ENCODE results near the gene MAJIN. TPM values are rescaled to one million over a fixed set of nuclear protein-coding genes. Genes with fewer than 3 reads are reported as not detected.
"Not testable (repeated sequence)": the region's sequence is repeated elsewhere in the genome, so short reads cannot be mapped to it uniquely, and the experiment has no call there.

Gene MAJIN
- total and polyA plus RNA-seq, 2 experiments from 2014 or later = not detected

DNA sequence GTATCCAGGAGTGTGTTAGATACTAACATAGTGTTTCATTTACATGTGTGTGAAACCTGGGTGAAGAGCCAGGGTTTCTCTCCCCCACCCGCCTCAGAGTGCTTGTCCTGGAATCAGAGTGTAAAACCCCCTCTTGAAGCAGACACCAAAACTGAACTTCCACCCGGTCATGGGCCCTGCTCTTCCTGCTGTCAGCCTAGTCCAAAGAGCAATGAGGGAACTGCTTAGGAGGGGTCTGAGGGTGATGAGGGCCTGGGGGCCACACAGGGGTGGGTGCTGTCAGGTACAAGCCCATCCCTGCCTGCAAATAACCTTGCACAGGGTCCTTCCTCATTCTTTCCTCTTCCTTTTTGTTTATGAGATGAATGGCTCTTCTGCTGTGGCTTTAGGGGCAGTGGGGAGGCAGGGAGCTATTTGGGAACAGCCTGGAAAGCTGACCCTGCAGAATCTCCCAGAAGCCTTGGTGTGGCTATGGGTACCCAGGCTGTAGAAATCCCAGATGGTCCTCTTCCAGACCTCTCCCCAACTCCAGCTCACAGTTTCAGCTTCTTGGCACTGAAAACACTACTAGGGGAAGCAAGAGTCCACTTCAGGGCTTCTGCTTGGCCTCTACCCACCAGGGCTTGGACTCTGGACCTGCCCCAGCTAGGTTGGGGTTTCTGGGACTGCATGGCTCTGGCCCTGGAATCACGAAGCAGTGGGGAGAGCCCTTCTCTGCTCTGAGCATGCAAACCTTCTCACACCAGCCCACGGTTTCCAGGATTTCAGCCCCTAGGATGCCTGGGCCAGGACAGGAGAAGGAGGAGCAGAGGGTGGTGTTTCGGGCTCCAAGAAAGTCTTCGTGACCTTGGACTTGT is 16.3 kb upstream of the MAJIN start:
- WGBS (ENCODE audit: low lambda C conversion rate, missing lambda C conversion rate) = 78% methylated on average over 6 of the region's 6 CpGs
- H2AFZ ChIP-seq = no peak overlapping the region
- no peak for DNase-seq (ENCODE audit: low spot score)

GRCh38 chr11:64983339-64983738 is 11.4 kb upstream of the MAJIN start:
- H3K27me3 ChIP-seq; H3K4me2 ChIP-seq; DNase-seq (ENCODE audit: low spot score); H3K4me3 ChIP-seq; H3K9me3 ChIP-seq (ENCODE audit: low read depth); H3K9me2 ChIP-seq (replicated peaks; ENCODE audit: insufficient read depth); H3K4me1 ChIP-seq (ENCODE audit: insufficient read depth); H3K36me3 ChIP-seq (replicated peaks; ENCODE audit: insufficient read depth, low read depth); H2AFZ ChIP-seq; H3K27ac ChIP-seq; H3K79me2 ChIP-seq; H4K20me1 ChIP-seq (ENCODE audit: insufficient read depth, poor library complexity, severe bottlenecking): not testable (repeated sequence)
- WGBS (ENCODE audit: low lambda C conversion rate, missing lambda C conversion rate) = 73% methylated on average over 4 of the region's 5 CpGs

More for the DNA sequence above, 16.3 kb upstream of the MAJIN start:
- no peak overlapping the region for H3K4me3 ChIP-seq
- H3K79me2 ChIP-seq = no peaks in the 10 kb centered on the region
- H3K27me3 ChIP-seq = no peaks in the 10 kb centered on the region
- H4K20me1 ChIP-seq (ENCODE audit: insufficient read depth, poor library complexity, severe bottlenecking) = no peaks in the 10 kb centered on the region
- no peaks in the 10 kb centered on the region for H3K9me2 ChIP-seq (replicated peaks; ENCODE audit: insufficient read depth)
- no peak for TF ChIP-seq EZH2phosphoT487 (IDR thresholded peaks at IDR 0.05; ENCODE audit: low read depth, severe bottlenecking, unreplicated experiment)
- TF ChIP-seq, protein P1, sequence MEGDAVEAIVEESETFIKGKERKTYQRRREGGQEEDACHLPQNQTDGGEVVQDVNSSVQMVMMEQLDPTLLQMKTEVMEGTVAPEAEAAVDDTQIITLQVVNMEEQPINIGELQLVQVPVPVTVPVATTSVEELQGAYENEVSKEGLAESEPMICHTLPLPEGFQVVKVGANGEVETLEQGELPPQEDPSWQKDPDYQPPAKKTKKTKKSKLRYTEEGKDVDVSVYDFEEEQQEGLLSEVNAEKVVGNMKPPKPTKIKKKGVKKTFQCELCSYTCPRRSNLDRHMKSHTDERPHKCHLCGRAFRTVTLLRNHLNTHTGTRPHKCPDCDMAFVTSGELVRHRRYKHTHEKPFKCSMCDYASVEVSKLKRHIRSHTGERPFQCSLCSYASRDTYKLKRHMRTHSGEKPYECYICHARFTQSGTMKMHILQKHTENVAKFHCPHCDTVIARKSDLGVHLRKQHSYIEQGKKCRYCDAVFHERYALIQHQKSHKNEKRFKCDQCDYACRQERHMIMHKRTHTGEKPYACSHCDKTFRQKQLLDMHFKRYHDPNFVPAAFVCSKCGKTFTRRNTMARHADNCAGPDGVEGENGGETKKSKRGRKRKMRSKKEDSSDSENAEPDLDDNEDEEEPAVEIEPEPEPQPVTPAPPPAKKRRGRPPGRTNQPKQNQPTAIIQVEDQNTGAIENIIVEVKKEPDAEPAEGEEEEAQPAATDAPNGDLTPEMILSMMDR (IDR thresholded peaks at IDR 0.05; ENCODE audit: poor library complexity) = no peak
- no peak for TF ChIP-seq EZH2 (IDR thresholded peaks at IDR 0.05; ENCODE audit: borderline replicate concordance)
- H3K36me3 ChIP-seq (replicated peaks; ENCODE audit: insufficient read depth, low read depth) = no peaks in the 10 kb centered on the region
- no peaks in the 10 kb centered on the region for H3K4me1 ChIP-seq (ENCODE audit: insufficient read depth)
- H3K27ac ChIP-seq = no peak overlapping the region
- H3K4me2 ChIP-seq = no peak overlapping the region
- H3K9me3 ChIP-seq (ENCODE audit: low read depth) = no peaks in the 10 kb centered on the region

DNA sequence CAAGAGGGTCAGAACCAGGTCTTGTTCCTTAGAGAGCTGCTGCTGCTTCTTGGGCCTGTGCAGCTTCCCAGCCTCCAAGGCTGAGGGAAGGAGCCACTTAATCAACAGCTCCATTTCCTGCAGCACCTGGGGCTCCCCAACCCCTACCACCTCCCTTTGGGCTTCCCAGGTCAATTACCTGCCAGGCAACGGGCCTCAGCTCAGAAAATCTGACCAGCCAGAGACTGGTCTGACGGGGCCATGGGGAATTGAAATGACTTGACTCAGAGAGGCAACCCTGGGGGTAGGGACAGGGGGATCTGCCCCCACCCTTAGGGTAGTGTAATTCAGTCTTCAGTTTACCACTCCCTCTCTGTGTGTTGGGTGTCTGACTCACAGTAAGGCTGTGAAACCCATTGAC is 4.7 kb upstream of the MAJIN start:
- no peaks in the 10 kb centered on the region for H4K20me1 ChIP-seq (ENCODE audit: insufficient read depth, poor library complexity, severe bottlenecking)
- H3K36me3 ChIP-seq (replicated peaks; ENCODE audit: insufficient read depth, low read depth) = no peaks in the 10 kb centered on the region
- H3K4me2 ChIP-seq = no peak overlapping the region
- TF ChIP-seq EZH2phosphoT487 (IDR thresholded peaks at IDR 0.05; ENCODE audit: low read depth, severe bottlenecking, unreplicated experiment) (no peak), EZH2 (IDR thresholded peaks at IDR 0.05; ENCODE audit: borderline replicate concordance) (no peak)
- TF ChIP-seq, protein P1 (IDR thresholded peaks at IDR 0.05; ENCODE audit: poor library complexity) = no peak
- no peak overlapping the region for H3K27ac ChIP-seq
- H3K79me2 ChIP-seq = no peaks in the 10 kb centered on the region
- no peaks in the 10 kb centered on the region for H3K9me2 ChIP-seq (replicated peaks; ENCODE audit: insufficient read depth)
- no peak overlapping the region for H3K4me3 ChIP-seq
- H3K4me1 ChIP-seq (ENCODE audit: insufficient read depth) = no peaks in the 10 kb centered on the region
- 81% methylated on average over 2 of the region's 2 CpGs for WGBS (ENCODE audit: low lambda C conversion rate, missing lambda C conversion rate)
- DNase-seq (ENCODE audit: low spot score) = no peak
- no peaks in the 10 kb centered on the region for H3K9me3 ChIP-seq (ENCODE audit: low read depth)
- no peak overlapping the region for H2AFZ ChIP-seq
- no peaks in the 10 kb centered on the region for H3K27me3 ChIP-seq

DNA sequence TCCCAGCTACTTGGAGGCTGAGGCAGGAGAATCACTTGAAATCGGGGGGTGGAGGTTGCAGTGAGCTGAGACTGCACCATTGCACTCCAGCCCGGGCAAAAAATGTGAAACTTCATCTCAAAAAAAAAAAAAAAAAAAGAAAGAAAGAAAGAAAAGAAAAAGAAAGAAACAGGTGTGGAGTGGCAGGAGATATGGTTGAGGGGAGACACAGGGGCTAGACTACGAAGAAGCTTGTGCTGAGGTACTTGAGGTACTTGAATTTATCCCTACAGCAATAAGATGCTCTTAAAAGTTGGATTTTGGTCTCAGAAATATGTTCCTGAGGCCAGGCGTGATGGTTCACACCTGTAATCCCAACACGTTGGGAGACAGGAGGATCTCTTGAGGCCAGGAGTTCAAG is 2.2 kb upstream of the MAJIN start:
- no peak overlapping the region for H3K4me2 ChIP-seq
- TF ChIP-seq EZH2phosphoT487 (IDR thresholded peaks at IDR 0.05; ENCODE audit: low read depth, severe bottlenecking, unreplicated experiment) (no peak), EZH2 (IDR thresholded peaks at IDR 0.05; ENCODE audit: borderline replicate concordance) (no peak)
- TF ChIP-seq, protein P1 (IDR thresholded peaks at IDR 0.05; ENCODE audit: poor library complexity) = no peak
- H3K4me3 ChIP-seq = no peak overlapping the region
- no peaks in the 10 kb centered on the region for H3K4me1 ChIP-seq (ENCODE audit: insufficient read depth)
- no peak overlapping the region for H3K27ac ChIP-seq
- H4K20me1 ChIP-seq (ENCODE audit: insufficient read depth, poor library complexity, severe bottlenecking) = no peaks in the 10 kb centered on the region
- no peaks in the 10 kb centered on the region for H3K36me3 ChIP-seq (replicated peaks; ENCODE audit: insufficient read depth, low read depth)
- H3K9me2 ChIP-seq (replicated peaks; ENCODE audit: insufficient read depth) = no peaks in the 10 kb centered on the region
- 81% methylated on average over 5 of the region's 5 CpGs for WGBS (ENCODE audit: low lambda C conversion rate, missing lambda C conversion rate)
- no peak overlapping the region for H2AFZ ChIP-seq
- H3K79me2 ChIP-seq = no peaks in the 10 kb centered on the region
- DNase-seq (ENCODE audit: low spot score) = no peak
- no peaks in the 10 kb centered on the region for H3K27me3 ChIP-seq
- H3K9me3 ChIP-seq (ENCODE audit: low read depth) = no peaks in the 10 kb centered on the region

All from hepatocyte (in vitro differentiated cells).